K562 (cell line): ENCODE results near the gene ERO1B. TPM values are rescaled to one million over a fixed set of nuclear protein-coding genes. Genes with fewer than 3 reads are reported as not detected.
"Not testable (repeated sequence)": the region's sequence is repeated elsewhere in the genome, so short reads cannot be mapped to it uniquely, and the experiment has no call there.

Experiments used
- CXXC5 ChIP-seq: fragments of 250-450 bp; sonication (Bioruptor Pico); IDR thresholded peaks from 2 replicates; pipeline ENCODE4 v1.8.0; 2022; ENCODE audit warnings: inconsistent platforms, mild to moderate bottlenecking, moderate library complexity
- ZBTB12 ChIP-seq: fragments of 250-450 bp; sonication (Bioruptor Pico); IDR thresholded peaks from 2 replicates; pipeline ENCODE4 v1.4.0; 2020
- polyA plus RNA-seq, 8 experiments: library from polyadenylated mRNA; depleted of rRNA in 4 of 8; stranded (reverse) in 5 of 8; unstranded in 3 of 8; fragments of >200 nt; fragmentation: Nextera tagmentation in 2 of 8; fragmentation: Illumina TruSeq in 1 of 8; extraction: Ambion mirVana in 2 of 8; extraction: Trizol in 1 of 8; gene quantifications; 2 replicates each; pipeline versions ENCODE4 v1.2.1 to v1.2.3, GENCODE V29; 2011 to 2014; ENCODE audit warnings: inconsistent platforms in 1 of 8, missing spikeins in 1 of 8
- total RNA-seq, 7 experiments: library from RNA; depleted of rRNA in 6 of 7; stranded (reverse); fragments of >200 nt in 6 of 7; fragmentation: Illumina TruSeq in 2 of 7; extraction: Trizol in 2 of 7; gene quantifications; 2 replicates each; pipeline versions ENCODE4 v1.2.1 to v1.2.3, GENCODE V29; 2011 to 2021; ENCODE audit warnings: low replicate concordance in 1 of 7
- TF ChIP-seq, protein P1 (sequence below): fragments of 450-650 bp; IDR thresholded peaks from 2 replicates; pipeline ENCODE4 v1.6.1; 2017; ENCODE audit warnings: antibody characterized with exemption, mild to moderate bottlenecking
- TF ChIP-seq, protein P2 (sequence below), 3 experiments: fragments of 200-800 bp in 1 of 3; sonication (Bioruptor generic) in 1 of 3; sonication (generic) in 1 of 3; formaldehyde crosslinking in 1 of 3; IDR thresholded peaks; 2 replicates each; pipeline versions ENCODE4 v1.6.1 to v1.8.0; 2016 to 2022; ENCODE audit warnings: mild to moderate bottlenecking in 2 of 3, missing compliant biosample characterization in 2 of 3, missing genetic modification characterization in 2 of 3, missing genetic modification reagents in 1 of 3

Gene ERO1B
- total and polyA plus RNA-seq, 9 of the 15 experiments (the other 6 are each of a cell fraction or from before 2014, with no cell fraction given): 0.59 to 6.4 (median 4.2) TPM

GRCh38 chr1:236314050-236314449, 32.3 kb upstream of the ERO1B start (continued):
- TF ChIP-seq, protein P1, sequence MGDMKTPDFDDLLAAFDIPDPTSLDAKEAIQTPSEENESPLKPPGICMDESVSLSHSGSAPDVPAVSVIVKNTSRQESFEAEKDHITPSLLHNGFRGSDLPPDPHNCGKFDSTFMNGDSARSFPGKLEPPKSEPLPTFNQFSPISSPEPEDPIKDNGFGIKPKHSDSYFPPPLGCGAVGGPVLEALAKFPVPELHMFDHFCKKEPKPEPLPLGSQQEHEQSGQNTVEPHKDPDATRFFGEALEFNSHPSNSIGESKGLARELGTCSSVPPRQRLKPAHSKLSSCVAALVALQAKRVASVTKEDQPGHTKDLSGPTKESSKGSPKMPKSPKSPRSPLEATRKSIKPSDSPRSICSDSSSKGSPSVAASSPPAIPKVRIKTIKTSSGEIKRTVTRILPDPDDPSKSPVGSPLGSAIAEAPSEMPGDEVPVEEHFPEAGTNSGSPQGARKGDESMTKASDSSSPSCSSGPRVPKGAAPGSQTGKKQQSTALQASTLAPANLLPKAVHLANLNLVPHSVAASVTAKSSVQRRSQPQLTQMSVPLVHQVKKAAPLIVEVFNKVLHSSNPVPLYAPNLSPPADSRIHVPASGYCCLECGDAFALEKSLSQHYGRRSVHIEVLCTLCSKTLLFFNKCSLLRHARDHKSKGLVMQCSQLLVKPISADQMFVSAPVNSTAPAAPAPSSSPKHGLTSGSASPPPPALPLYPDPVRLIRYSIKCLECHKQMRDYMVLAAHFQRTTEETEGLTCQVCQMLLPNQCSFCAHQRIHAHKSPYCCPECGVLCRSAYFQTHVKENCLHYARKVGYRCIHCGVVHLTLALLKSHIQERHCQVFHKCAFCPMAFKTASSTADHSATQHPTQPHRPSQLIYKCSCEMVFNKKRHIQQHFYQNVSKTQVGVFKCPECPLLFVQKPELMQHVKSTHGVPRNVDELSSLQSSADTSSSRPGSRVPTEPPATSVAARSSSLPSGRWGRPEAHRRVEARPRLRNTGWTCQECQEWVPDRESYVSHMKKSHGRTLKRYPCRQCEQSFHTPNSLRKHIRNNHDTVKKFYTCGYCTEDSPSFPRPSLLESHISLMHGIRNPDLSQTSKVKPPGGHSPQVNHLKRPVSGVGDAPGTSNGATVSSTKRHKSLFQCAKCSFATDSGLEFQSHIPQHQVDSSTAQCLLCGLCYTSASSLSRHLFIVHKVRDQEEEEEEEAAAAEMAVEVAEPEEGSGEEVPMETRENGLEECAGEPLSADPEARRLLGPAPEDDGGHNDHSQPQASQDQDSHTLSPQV: peak; percentile 92
- TF ChIP-seq CXXC5 (CRISPR knock-in tag) (peak; percentile 45; the same call in 1 of the 2 replicates), ZBTB12 (CRISPR knock-in tag) (0 out of 2 replicates have a peak, but pooled peaks have one; percentile 10)
- TF ChIP-seq, protein P2, sequence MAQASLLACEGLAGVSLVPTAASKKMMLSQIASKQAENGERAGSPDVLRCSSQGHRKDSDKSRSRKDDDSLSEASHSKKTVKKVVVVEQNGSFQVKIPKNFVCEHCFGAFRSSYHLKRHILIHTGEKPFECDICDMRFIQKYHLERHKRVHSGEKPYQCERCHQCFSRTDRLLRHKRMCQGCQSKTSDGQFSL (CRISPR knock-in tag; IDR thresholded peaks at IDR 0.05): not testable (repeated sequence)
- TF ChIP-seq, protein P2 (tag; IDR thresholded peaks at IDR 0.05): peak in 1 of 2 experiments; percentile 53; a peak in 1 of 4 replicates
